ENCODE results near the gene TTC4. TPM values are rescaled to one million over a fixed set of nuclear protein-coding genes. Genes with fewer than 3 reads are reported as not detected.

TTC4 gene
- total and polyA plus RNA-seq, 5 donors = 10.1 to 14.5 (median 13.1) TPM

DNA sequence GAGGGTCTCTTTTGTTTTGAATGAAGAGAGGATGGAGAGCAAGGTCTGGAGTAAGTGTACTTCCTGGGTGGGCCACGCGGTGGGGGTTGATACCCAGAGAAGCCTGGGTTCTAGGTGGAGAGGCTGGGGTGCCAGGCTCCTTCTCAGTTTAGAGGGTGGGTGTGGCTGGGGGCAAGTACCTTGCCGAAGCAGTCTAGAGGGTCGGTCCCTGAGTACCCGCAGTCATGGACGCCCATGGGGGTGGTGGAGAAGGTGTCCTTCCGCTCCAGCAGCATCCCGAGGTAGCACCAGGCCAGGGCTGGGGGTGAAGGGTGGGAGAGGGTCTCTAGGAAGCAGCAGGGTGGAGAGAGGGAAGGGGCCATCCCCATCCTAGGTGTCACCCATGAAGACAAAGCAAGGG, 71.1 kb downstream of the TTC4 start:
- WGBS = 88% methylated on average over 8 of the region's 8 CpGs
- Histone ChIP-seq H3K4me1 (ENCODE audit: control insufficient read depth, insufficient read depth, low read length) (no peaks in the 10 kb centered on the region), H3K27me3 (ENCODE audit: control insufficient read depth, insufficient read depth) (no peaks in the 10 kb centered on the region), H3K27ac (ENCODE audit: low read length) (no peak overlapping the region), H3K9me3 (ENCODE audit: control insufficient read depth, low read length) (no peaks in the 10 kb centered on the region), H3K4me3 (ENCODE audit: low read length) (no peak overlapping the region)
- ATAC-seq (no peak), DNase-seq (no peak)
- intact Hi-C loops (cut with DNase I) = no loop called here

DNA sequence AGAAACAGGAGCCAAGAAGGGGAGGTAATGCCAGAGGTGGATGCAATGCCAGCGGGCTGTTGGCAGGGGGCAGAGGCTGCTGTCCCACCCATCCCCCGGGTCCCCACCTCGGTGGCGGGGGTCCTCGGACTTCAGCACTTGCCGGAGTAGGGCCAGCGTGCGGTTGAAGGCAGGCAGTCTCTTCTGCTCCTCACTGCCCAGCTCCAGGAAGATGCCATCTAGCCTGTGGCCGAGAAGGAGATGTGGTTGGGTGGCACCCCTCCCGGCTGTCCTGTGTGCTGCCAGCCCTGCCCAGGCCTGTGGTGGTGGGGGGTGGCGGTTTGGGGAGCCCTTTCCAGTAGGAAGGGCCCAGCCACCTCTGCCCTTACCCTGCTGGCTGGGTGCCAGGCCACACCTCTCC, 71.9 kb downstream of the TTC4 start:
- ATAC-seq (no peak), DNase-seq (no peak)
- Histone ChIP-seq H3K27me3 (ENCODE audit: control insufficient read depth, insufficient read depth) (no peaks in the 10 kb centered on the region), H3K27ac (ENCODE audit: low read length) (no peak overlapping the region), H3K4me1 (ENCODE audit: control insufficient read depth, insufficient read depth, low read length) (no peaks in the 10 kb centered on the region), H3K9me3 (ENCODE audit: control insufficient read depth, low read length) (no peaks in the 10 kb centered on the region), H3K4me3 (ENCODE audit: low read length) (no peak overlapping the region)
- intact Hi-C loops (cut with DNase I) = no loop called here
- 81% methylated on average over 11 of the region's 11 CpGs for WGBS

DNA sequence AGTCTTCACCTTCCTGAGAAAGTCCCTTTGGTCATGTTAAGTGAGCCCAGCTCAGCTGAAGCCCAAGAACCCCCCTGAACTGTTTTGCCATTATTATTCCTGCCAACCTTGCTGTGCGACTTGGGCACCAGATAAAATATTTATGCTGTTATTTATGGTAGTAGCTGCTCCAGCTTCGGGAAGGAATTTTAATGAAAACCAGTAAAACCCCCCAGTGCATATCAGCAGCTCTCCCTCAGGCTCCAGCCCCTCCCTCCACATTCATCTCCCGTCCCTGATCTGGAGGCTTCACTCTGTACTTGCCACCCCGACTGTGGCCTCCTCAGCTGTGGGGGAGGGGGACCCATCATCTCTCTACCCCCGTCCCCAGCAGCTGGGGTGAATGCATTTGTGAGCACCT, 72.8 kb downstream of the TTC4 start:
- Histone ChIP-seq H3K9me3 (ENCODE audit: control insufficient read depth, low read length) (no peaks in the 10 kb centered on the region), H3K27me3 (ENCODE audit: control insufficient read depth, insufficient read depth) (no peaks in the 10 kb centered on the region), H3K4me3 (ENCODE audit: low read length) (no peak overlapping the region), H3K4me1 (ENCODE audit: control insufficient read depth, insufficient read depth, low read length) (no peaks in the 10 kb centered on the region), H3K27ac (ENCODE audit: low read length) (no peak overlapping the region)
- WGBS = 26% methylated on average over 5 of the region's 5 CpGs
- no peak for ATAC-seq
- intact Hi-C loops (cut with DNase I) = no loop called here
- DNase-seq = no peak

DNA sequence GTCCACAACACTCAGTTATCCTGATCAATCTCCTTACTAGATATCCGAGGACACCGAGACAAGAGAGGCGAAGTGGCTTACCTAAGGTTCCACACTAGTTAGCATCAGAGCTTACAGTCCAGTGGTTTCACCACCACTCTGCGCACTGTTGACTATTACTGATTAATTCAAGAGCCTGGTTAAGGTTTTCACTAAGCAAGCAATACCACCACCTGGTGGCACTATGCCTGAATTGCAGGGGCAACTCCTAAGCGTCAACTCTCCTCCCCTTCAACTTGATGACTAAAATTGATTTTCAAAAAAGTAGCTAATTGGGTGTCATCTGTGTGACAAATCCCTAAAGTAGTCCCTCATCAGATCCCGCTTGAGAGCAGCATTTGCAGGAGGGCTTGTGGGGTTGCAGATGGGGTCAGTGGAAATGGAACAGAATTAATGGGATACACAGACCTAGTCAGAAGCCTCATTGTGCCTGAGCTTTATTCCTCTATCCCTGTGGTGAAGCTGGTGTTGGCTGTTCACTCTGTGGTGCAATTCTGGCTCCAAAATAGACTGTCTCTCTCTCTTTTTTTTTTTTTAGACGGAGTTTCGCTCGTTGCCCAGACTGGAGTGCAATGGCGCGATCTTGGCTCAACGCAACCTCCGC, 76.3 kb downstream of the TTC4 start:
- WGBS = 78% methylated on average over 13 of the region's 13 CpGs
- H3K27ac ChIP-seq (ENCODE audit: low read length) = no peak overlapping the region

More for the DNA sequence above, 76.3 kb downstream of the TTC4 start:
- ATAC-seq = no peak
- no peaks in the 10 kb centered on the region for H3K27me3 ChIP-seq (ENCODE audit: control insufficient read depth, insufficient read depth)
- no peaks in the 10 kb centered on the region for H3K4me1 ChIP-seq (ENCODE audit: control insufficient read depth, insufficient read depth, low read length)
- intact Hi-C loops (cut with DNase I) = no loop called here
- H3K4me3 ChIP-seq (ENCODE audit: low read length) = no peak overlapping the region
- DNase-seq = no peak
- no peaks in the 10 kb centered on the region for H3K9me3 ChIP-seq (ENCODE audit: control insufficient read depth, low read length)

Other genes with a start within 250 kb of the TTC4 start
- gene ACOT11, start 167.6 kb upstream of the TTC4 start, total RNA-seq = 10 to 100 TPM; 14.4 to 32.7 (median 28.7) TPM
- 16.7 TPM for gene ACOT11, start 167.6 kb upstream of the TTC4 start, polyA plus RNA-seq
- under 1 TPM in 3 of 4 donors, not detected in 1; 0.15 to 0.72 (median 0.59) TPM for gene FAM151A, start 92.3 kb upstream of the TTC4 start, total RNA-seq
- gene FAM151A, start 92.3 kb upstream of the TTC4 start, polyA plus RNA-seq = 0.43 TPM
- gene MROH7, start 74.1 kb upstream of the TTC4 start, total RNA-seq = 10 to 100 TPM in 2 of 4 donors, 1 to 10 TPM in 2; 5.9 to 12.8 (median 9.2) TPM
- gene MROH7, start 74.1 kb upstream of the TTC4 start, polyA plus RNA-seq = 4.9 TPM
- 1 to 10 TPM; 2.9 to 3.7 (median 3.3) TPM for gene PARS2, start 48.7 kb downstream of the TTC4 start, total RNA-seq
- gene PARS2, start 48.7 kb downstream of the TTC4 start, polyA plus RNA-seq = 2.0 TPM
- gene TTC22, start 85.5 kb downstream of the TTC4 start, total RNA-seq = under 1 TPM in 3 of 4 donors, not detected in 1; 0.06 to 0.17 (median 0.09) TPM
- gene TTC22, start 85.5 kb downstream of the TTC4 start, polyA plus RNA-seq = 0.05 TPM
- gene DHCR24, start 171.3 kb downstream of the TTC4 start, total RNA-seq = 10 to 100 TPM; 10.7 to 28.7 (median 21.6) TPM
- gene DHCR24, start 171.3 kb downstream of the TTC4 start, polyA plus RNA-seq = 17.5 TPM

Data from right cardiac atrium (tissue), 5 donors.